ENCODE data around the gene PMAIP1.
"Not testable (repeated sequence)": the region's sequence is repeated elsewhere in the genome, so short reads cannot be mapped to it uniquely, and the experiment has no call there.

PMAIP1 gene

DNA sequence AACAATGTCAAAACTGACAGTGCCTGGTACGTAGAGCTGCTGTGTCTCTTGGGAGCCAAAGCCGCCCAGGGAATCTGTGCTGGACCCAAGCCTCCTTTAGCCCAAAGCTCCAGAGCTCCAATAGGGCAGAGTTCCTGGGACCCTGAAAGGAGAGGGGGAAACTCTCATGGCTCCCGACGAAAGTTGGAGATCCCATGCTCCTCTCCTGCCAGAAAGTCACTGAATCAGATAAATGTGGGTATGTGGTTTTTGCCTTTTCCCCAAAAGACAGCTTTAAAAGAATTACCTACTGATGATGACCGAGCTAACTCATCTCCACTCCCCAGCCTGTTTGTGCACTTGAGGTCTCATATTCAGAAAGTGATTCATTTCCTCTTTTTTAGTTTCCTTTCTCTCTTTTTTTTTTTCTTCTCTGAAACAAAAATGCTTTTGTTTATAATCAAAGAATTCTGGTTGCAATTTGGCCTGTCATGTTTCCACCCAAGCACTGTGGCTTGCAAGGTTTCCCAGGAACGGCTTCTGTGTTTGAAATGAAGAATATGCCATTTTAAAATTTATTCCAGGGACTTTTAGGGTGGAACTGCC lies 14.1 kb upstream of the PMAIP1 start:
- no peak for DNase-seq

DNA sequence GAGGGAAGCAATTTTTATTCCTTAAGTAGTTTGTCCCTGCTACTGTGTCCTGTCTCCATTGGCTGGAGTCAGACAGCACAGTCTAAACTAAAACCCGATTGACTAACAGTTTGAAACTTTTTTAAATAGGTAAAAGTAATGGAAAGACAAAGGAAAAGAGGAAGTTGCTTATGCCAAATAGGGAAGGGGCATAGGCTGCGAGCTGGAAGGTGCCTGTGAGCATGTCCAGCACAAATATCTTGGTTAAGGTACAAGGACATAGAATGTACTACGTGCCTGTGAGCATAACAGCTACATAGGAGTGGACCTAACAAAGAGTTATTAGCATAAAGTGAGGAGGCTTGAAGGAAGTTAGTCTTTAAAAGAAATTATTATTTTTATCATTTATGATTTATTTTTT lies 13.4 kb upstream of the PMAIP1 start:
- DNase-seq, result not testable (repeated sequence)

DNA sequence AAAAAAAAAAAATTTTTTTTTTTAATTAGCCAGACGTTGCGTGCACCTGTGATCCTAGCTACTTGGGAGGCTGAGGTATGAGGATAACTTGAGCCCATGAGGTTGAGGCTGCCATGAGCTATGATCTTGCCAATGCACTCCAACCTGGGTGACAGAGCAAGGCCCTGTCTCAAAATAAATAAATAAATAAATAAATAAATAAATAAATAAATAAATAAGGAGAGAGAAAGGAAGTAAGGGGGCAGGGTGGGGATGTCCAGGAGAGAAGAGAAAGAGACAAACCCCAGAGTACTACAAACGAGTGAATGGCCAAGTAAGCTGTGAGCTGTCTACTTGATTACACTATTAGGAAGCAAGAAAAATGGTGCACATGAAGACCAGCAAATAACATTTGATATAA lies 7.7 kb upstream of the PMAIP1 start:
- no peak for DNase-seq

DNA sequence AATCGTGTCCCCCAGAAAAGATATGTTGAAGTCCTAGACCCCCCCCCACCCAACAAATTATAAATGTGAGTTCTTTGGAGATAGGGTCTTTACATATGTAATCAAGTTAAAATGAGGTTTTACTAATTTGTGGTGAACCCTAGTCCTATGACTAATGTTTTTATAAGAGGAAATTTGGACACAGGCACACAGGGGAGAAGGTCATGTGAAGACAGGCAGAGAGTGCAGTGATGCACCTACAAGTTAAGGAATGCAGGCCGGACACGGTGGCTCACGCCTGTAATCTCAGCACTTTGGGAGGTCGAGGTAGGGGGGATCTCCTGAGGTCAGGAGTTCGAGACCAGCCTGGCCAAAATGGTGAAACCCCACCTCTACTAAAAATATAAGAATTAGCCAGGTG lies 5.8 kb upstream of the PMAIP1 start:
- DNase-seq, result no peak

DNA sequence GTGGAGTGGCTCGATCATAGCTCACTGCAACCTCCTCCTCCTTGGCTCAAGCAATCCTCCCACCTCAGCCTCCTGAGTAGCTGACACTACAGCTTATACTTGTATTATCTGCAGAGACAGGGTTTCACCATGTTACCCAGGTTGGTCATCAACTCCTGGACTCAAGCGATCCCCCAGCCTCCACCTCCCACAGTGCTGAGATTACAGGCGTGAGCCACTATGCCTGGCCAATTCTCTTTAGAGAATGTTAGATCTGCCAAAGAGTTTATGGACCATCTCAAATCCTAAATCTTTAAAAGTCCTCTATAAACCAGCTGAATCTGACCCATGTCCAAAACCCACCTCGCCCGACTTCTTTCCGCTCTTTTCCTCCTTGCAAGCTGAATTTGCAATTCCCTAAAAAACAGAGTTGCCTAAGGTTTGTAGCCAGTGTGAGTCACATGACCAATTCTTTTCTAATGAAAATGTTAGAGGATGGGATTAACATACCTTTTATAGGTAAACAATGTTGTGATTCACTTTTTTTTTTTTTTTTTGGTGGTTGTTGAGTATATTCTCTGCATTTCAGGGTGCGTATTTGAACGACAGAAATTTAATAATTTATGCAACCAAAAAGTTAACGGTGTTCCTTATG lies 2.4 kb upstream of the PMAIP1 start:
- DNase-seq, result no peak

DNA sequence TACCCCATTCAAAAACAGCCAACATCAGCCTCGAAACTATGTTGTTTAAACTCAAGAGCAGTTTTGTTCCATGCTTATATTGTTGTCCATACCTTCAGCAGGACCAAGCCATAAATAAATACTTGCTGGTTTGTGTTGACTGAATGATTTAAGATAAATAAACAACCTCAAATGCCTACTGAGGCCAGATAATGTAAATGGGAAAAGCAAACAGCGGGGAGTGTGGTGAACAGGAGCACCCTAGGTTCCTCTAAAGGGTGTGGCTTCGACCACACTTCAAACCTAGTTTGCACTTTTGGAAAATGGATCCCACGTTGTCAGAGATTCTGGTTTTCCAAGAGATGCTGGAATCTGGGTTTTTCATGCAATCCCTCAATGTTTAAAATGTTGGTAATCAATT lies 1.7 kb upstream of the PMAIP1 start:
- no peak for DNase-seq

DNA sequence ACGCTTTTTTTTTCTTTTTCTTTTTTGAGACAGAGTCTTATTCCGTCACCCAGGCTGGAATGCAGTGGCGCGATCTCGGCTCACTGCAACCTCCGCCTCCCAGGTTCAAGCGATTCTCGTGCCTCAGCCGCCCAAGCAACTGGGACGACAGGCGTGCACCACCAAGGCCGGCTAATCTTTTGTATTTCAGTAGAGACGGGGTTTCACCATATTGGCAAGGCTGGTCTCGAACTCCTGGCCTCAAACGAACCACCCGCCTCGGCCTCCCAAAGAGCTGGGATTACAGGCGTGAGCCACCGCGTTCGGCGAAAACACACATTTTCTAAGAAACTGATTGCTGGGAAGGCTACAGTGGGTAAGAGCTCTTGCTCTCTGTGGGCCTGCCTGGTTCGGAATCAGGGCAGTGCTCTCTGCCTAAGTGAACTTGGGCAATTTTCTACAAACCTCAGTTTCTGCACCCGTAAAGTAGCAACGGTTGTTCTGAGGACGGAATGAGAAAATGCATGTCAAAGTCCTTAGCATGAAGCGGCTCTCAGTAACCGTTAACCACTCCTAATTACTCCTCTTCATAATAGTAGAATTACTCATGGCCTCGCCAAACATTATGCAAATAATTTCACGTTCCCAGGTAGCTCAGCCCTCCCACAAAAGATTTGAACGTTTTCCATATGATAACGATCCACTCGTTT lies 1.0 kb upstream of the PMAIP1 start:
- DNase-seq, result no peak

DNA sequence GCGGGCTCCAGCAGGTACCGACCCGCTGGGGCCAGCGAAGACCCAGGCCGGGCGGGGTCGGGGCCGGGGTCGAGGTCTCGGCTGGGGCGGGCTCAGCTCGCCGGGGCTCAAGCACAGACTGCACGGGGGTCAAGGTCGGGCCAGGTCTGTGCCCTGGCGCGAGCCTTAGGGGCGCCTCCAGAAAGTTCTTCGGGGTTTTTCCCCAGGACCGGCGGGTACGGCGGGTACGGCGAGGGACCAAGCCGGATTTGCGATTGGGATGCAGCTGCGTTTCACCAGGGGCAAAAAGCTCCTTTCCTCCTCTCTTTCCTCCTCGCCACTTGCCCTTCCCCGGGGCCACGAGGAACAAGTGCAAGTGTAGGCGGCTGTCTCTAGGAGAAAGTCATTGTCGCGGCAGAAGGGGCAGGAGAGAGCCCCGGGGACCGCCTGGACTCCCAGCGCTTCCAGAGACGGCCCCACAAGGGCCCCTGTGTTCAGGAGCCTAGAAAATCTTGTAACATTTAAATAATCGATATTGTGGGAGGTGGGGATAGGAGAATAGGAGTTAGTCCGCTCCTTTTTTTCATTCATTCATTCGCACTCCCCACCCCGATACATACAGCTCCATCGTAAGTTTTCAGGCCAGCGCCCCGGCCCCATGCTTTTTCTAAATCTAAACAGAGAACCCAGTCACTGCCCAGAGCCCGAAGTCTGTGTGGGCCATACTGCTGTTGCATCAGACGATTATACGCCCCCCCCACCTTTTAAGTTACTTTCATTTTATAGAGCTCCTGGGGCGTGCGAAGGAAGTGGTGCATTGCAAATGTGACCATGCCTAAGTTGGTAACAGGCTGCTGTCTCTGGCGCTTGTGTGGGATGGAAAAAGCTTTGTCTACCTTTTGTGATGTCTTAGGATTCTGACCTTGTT lies 679 bp downstream of the PMAIP1 start:
- peak; percentile 49 for DNase-seq

DNA sequence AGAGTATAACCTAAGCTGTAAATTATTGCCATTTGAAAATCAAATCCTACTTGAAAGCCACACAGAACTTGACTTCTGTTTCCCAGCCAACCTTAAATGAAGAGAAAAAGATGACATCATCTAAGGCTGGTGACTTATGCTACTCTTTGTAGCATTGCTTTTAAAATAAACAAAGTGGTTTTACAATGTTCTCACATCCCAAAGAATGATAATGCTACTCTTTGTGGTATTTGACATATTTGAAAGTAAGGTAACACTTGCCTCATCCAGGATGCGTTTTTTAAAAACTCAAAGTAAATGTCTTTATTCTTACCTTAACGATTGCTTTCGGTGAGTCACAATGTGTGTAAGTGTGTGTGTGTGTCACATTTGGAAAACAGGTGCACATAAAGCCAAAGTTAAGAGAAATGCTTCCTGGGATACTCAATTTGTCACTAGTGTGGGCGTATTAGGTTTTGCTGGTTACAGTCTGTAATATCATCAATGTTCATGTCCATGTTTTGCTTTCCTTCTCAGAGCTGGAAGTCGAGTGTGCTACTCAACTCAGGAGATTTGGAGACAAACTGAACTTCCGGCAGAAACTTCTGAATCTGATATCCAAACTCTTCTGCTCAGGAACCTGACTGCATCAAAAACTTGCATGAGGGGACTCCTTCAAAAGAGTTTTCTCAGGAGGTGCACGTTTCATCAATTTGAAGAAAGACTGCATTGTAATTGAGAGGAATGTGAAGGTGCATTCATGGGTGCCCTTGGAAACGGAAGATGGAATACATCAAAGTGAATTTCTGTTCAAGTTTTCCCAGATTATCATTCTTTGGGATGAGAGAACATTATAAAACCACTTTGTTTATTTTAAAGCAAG lies 2.6 kb downstream of the PMAIP1 start:
- no peak for DNase-seq

DNA sequence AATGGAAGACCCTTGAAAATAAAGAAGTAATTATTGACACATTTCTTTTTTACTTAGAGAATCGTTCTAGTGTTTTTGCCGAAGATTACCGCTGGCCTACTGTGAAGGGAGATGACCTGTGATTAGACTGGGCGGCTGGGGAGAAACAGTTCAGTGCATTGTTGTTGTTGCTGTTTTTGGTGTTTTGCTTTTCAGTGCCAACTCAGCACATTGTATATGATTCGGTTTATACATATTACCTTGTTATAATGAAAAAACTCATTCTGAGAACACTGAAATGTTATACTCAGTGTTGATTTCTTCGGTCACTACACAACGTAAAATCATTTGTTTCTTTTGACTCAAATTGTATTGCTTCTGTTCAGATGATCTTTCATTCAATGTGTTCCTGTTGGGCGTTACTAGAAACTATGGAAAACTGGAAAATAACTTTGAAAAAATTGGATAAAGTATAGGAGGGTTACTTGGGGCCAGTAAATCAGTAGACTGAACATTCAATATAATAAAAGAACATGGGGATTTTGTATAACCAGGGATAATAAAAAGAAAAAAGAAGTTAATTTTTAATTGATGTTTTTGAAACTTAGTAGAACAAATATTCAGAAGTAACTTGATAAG lies 3.3 kb downstream of the PMAIP1 start:
- no peak for DNase-seq

DNA sequence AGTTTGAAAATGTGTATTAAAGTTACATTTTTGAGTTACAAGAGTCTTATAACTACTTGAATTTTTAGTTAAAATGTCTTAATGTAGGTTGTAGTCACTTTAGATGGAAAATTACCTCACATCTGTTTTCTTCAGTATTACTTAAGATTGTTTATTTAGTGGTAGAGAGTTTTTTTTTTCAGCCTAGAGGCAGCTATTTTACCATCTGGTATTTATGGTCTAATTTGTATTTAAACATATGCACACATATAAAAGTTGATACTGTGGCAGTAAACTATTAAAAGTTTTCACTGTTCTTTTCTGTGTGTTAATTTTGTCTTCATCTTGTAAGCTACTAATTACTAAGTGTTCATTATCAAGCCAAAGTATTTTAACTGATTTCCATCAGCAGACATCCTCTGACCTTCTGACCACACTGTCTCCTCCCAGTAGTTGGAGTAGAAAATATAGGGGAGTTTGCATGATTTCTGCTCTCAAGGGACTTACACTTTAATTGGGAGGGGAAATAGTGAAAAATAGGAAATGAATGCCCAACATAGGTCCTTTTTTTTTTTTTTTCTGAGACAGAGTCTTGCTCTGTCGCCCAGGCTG lies 4.3 kb downstream of the PMAIP1 start:
- no peak for DNase-seq

DNA sequence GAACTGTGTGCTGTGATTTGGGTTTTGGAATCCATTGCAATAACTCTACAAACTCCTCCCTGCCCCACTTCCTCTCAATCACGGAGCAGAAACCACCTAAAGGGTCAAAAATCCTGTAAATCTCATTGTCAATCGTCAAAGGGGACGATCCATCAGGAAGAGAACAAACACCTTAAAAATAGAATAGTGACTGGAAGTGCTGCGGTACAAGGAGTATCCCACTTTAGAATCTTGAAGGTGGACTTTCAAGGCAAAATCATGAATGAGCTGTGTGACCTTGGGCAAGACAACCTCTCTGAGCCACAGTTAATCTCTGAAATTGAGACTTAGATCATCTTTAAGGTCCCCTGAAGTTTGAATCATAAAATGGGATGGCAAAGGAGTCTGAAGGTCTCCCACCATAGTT lies 5.9 kb downstream of the PMAIP1 start:
- no peak for DNase-seq

DNA sequence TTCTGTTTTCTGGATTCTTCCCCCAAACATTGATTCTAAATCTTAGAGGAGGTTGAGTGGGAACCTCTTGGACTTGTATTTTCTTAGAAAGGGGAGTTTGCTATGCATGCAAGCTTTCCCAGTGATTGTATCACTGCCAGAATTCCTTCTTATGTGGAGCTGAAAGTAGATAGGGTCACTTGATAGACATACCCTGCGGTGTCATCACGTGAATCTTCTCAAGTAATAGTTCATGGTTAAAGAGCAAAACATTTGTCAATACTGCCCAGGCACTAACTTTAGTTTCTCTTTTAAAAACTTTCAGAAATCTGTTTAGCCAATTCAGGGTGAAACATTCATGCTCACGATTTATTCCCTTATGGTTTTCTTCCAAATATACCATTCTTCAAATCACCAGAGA lies 6.4 kb downstream of the PMAIP1 start:
- DNase-seq, result no peak

DNA sequence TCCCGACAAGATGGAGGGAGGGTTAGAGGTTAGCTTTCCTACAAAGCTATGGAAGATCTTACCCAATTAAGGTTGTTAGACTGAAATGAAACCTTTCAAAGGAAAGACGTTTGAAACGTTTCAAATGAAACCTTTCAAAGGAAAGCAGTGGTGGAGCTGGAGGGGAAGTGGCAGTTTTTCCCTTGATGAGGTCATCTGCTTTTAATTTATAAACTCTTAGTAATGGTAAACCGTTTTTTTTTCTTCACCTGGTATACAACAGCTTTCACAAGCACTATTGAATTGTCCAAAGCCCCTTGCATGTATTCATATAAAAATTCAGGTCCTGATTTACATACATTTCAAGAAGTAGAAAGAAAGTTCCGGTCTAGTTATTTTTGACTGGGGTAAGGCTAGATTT lies 7.4 kb downstream of the PMAIP1 start:
- no peak for DNase-seq

DNA sequence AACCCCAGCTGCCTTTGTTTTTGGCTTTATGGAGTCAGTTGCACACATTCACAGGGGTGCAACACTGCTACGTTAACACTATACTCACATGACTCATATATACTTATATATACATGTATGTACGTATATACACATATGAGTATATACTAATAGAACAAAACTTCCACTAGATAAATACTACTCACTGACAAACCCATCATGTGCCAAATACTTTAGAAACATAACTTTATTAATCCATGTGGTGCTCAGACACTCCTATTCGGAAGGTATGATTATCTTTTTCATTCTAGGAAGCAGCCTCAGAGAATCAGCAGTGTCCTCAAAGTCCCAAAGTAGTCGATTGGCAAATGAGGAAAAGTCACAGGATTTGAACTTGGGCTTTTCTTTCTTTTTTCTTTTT lies 7.9 kb downstream of the PMAIP1 start:
- DNase-seq, result no peak

DNA sequence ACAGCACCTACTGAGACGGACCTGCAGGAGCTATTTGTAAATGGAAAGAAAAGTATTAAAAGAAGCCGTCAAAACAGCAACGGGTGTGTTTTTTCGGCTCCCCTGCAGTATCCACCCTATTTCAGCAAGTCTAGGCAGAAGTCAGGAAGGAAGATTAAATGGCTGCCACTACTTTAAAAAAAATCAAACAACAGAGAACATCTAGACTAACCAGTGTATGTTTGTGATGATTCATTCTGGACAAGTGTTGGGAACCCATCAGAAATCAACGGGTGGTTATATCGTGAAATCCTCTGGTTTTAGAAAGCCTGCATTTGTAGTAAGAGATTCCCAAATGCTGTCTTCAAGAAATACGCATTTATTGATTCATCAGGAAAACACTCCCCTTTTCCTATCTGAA lies 9.0 kb downstream of the PMAIP1 start:
- DNase-seq, result no peak

DNA sequence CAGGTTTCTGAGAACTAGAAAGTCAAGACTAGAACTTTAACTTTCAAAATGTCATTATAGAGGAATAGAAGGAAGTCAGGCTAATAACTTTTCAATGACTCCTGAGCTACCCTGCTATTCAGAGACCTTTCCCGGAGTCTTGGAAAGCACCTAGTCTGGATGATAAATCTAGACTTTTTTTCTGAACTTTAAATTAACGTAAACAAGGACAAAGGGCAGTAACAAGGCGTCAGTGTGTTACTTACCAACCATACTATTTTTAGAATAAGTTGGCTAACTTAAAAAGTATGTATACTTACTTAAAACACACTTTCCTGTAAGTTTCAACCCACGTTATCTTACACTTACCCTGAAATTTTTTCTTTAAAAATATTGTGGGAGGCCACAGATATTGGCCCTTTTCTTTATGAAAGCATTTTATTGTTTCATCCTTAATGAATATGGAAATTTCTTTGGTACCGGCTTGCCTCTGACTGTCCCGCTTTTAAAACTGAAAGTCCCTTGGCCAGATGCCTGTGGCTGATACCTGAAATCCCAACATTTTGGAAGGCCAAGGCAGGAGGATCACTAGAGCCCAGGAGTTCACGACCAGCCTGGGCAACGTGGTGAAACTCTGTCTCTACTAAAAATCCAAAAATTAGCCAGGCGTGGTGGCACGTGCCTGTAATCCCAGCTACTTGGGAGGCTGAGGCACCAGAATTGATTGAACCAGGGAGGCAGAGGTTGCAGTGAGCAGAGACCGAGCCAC lies 9.7 kb downstream of the PMAIP1 start:
- DNase-seq, result no peak

DNA sequence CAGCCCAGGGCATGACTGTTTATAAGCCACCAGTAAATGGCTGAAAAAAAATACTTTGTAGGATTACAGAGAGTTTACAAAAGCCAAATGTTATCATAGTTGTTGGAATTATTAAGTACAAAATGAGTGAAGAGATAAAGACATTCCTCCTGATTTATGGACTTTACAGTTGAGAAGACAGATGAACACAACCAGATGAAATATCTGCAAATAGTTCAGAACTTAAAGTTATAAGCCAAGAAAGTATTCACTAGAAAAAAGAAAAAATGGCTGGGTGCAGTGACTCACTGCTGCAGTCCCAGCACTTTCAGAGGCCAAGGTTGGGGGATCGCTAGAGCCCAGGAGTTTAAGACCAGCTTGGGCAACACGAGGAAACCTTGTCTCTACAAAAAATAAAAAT lies 11.2 kb downstream of the PMAIP1 start:
- no peak for DNase-seq

DNA sequence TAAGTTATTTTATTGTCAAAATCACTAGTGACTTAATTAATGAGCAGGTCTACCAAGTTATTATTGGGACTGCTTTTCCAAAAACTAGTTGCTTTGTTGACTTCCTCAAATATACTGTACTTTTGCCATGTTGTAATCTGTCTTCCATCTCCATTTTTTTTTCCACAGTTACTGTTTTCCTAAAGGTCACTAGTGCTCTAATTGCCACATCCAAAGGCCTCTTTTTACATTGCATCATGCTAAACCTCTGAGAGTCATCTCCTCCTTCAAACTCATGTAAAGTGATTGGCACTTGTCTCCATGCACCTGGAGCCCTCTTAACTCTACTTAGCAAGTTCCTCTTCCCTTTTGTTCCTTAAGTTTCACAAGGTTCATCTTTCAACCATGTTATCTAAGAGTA lies 11.8 kb downstream of the PMAIP1 start:
- DNase-seq, result no peak

DNA sequence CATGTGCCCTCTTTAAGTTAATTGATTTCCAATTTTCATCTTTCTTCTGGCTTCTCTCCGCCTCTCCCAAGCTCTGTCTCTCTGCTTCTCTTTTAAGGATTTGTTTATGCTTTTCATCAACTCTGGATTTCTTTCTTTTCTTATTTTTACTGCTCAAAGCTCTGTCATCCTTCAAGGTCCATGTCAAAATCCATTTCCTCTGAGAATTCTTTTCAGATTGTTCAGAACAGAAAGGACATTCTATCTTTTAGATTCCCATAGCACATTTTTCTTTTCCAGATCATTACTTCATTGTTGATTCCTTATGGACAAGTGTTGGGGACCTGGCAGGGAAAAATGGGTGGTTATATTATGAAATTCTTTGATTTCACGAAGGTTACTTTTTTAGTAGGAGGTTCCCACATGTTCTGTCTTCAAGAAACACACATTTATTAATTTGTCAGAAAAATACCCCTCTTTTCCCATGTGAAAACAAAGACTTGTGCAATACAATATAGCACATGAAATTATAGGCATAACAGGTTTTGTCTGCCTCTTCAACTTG lies 12.3 kb downstream of the PMAIP1 start:
- no peak for DNase-seq

DNA sequence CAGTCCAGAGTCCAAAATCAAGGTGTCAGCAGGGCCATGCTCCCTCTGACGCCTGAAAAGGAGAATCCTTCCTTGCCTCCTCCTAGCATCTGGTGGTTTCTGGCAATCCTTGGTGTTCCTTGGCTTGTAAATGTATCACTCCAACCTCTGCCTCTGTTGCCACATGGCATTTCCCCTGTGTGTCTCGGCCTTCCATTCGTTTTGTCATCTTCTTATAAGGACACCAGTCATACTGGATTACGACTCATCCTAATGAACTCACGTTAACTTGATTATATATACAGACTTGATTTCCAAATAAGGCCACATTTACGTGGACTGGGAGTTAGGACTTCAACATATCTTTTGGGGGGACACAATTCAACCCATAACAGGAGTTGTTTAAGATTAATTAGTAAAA lies 15.8 kb downstream of the PMAIP1 start:
- DNase-seq, result no peak

All from stimulated activated CD4-positive, alpha-beta T cell treated with anti-CD3 and anti-CD28 coated beads, Interleukin-12 subunit alpha, Interleukin-12 subunit beta, amount 100 ng/mL, for 4 hours (primary cell).